ENCODE results near the gene PDE4A.

The PDE4A gene

GRCh38 chr19:10505583-10506229, 85.4 kb downstream of the PDE4A start:
- Histone ChIP-seq H3K9ac (ENCODE audit: low read depth, low read length) (no peak overlapping the region), H3K36me3 (ENCODE audit: insufficient read depth, low read depth, low read length) (no peaks in the 10 kb centered on the region), H3K4me3 (ENCODE audit: low read length) (no peak overlapping the region), H3K9me3 (ENCODE audit: insufficient read depth, low read depth, low read length) (no peaks in the 10 kb centered on the region), H3K27me3 (ENCODE audit: insufficient read depth, low read length) (no peaks in the 10 kb centered on the region), H3K27ac (ENCODE audit: low read length) (no peak overlapping the region), H3K4me1 (ENCODE audit: insufficient read depth, low read length) (peaks cover 6% of the 10 kb centered on the region; the same call in 1 of the 2 replicates)

- H3K4me3 ChIP-seq (ENCODE audit: low read length), result no peak overlapping the region
- H3K27me3 ChIP-seq (ENCODE audit: insufficient read depth, low read length), result peaks cover 13% of the 10 kb centered on the region
- H3K36me3 ChIP-seq (ENCODE audit: insufficient read depth, low read depth, low read length), result no peaks in the 10 kb centered on the region
- no peak overlapping the region for H3K27ac ChIP-seq (ENCODE audit: low read length)
- H3K9me3 ChIP-seq (ENCODE audit: insufficient read depth, low read depth, low read length), result no peaks in the 10 kb centered on the region
- peaks cover 3% of the 10 kb centered on the region; the same call in 1 of the 2 replicates for H3K4me1 ChIP-seq (ENCODE audit: insufficient read depth, low read length)
- no peak overlapping the region for H3K9ac ChIP-seq (ENCODE audit: low read depth, low read length)
Measured at GRCh38 chr19:10508036-10508435, 87.7 kb downstream of the PDE4A start.

GRCh38 chr19:10508707-10509106, 88.4 kb downstream of the PDE4A start:
- Histone ChIP-seq H3K4me1 (ENCODE audit: insufficient read depth, low read length) (peaks cover 3% of the 10 kb centered on the region; the same call in 1 of the 2 replicates), H3K4me3 (ENCODE audit: low read length) (no peak overlapping the region), H3K27me3 (ENCODE audit: insufficient read depth, low read length) (peaks cover 20% of the 10 kb centered on the region), H3K9me3 (ENCODE audit: insufficient read depth, low read depth, low read length) (no peaks in the 10 kb centered on the region), H3K9ac (ENCODE audit: low read depth, low read length) (no peak overlapping the region), H3K36me3 (ENCODE audit: insufficient read depth, low read depth, low read length) (no peaks in the 10 kb centered on the region), H3K27ac (ENCODE audit: low read length) (no peak overlapping the region)

GRCh38 chr19:10510301-10510802, 90.0 kb downstream of the PDE4A start:
- Histone ChIP-seq H3K27me3 (ENCODE audit: insufficient read depth, low read length) (peaks cover 36% of the 10 kb centered on the region), H3K4me3 (ENCODE audit: low read length) (no peak overlapping the region), H3K4me1 (ENCODE audit: insufficient read depth, low read length) (peaks cover 3% of the 10 kb centered on the region; the same call in 1 of the 2 replicates), H3K27ac (ENCODE audit: low read length) (no peak overlapping the region), H3K36me3 (ENCODE audit: insufficient read depth, low read depth, low read length) (no peaks in the 10 kb centered on the region), H3K9ac (ENCODE audit: low read depth, low read length) (no peak overlapping the region), H3K9me3 (ENCODE audit: insufficient read depth, low read depth, low read length) (no peaks in the 10 kb centered on the region)

GRCh38 chr19:10513223-10513622, 92.9 kb downstream of the PDE4A start:
- Histone ChIP-seq H3K4me3 (ENCODE audit: low read length) (no peak overlapping the region), H3K9ac (ENCODE audit: low read depth, low read length) (no peak overlapping the region), H3K36me3 (ENCODE audit: insufficient read depth, low read depth, low read length) (no peaks in the 10 kb centered on the region), H3K9me3 (ENCODE audit: insufficient read depth, low read depth, low read length) (no peaks in the 10 kb centered on the region), H3K27me3 (ENCODE audit: insufficient read depth, low read length) (peaks cover 65% of the 10 kb centered on the region), H3K4me1 (ENCODE audit: insufficient read depth, low read length) (peaks cover 6% of the 10 kb centered on the region; the same call in 1 of the 2 replicates), H3K27ac (ENCODE audit: low read length) (no peak overlapping the region)

GRCh38 chr19:10514211-10515145, 94.1 kb downstream of the PDE4A start:
- Histone ChIP-seq H3K4me3 (ENCODE audit: low read length) (peak overlapping the region; percentile 48), H3K9ac (ENCODE audit: low read depth, low read length) (no peak overlapping the region), H3K27ac (ENCODE audit: low read length) (no peak overlapping the region), H3K9me3 (ENCODE audit: insufficient read depth, low read depth, low read length) (no peaks in the 10 kb centered on the region), H3K27me3 (ENCODE audit: insufficient read depth, low read length) (peaks cover 77% of the 10 kb centered on the region), H3K4me1 (ENCODE audit: insufficient read depth, low read length) (peaks cover 7% of the 10 kb centered on the region; the same call in 1 of the 2 replicates), H3K36me3 (ENCODE audit: insufficient read depth, low read depth, low read length) (no peaks in the 10 kb centered on the region)

- H3K9ac ChIP-seq (ENCODE audit: low read depth, low read length), result no peak overlapping the region
Measured at GRCh38 chr19:10516064-10516385, 95.7 kb downstream of the PDE4A start.

GRCh38 chr19:10516671-10517286, 96.4 kb downstream of the PDE4A start:
- Histone ChIP-seq H3K9ac (ENCODE audit: low read depth, low read length) (no peak overlapping the region), H3K27ac (ENCODE audit: low read length) (no peak overlapping the region), H3K27me3 (ENCODE audit: insufficient read depth, low read length) (peaks cover 87% of the 10 kb centered on the region), H3K4me3 (ENCODE audit: low read length) (peak overlapping the region; percentile 65), H3K9me3 (ENCODE audit: insufficient read depth, low read depth, low read length) (no peaks in the 10 kb centered on the region), H3K36me3 (ENCODE audit: insufficient read depth, low read depth, low read length) (no peaks in the 10 kb centered on the region), H3K4me1 (ENCODE audit: insufficient read depth, low read length) (0 out of 2 replicates have a peak, but pooled peaks cover 4% of the 10 kb centered on the region)

More at GRCh38 chr19:10516064-10516385, 95.7 kb downstream of the PDE4A start:
- H3K4me3 ChIP-seq (ENCODE audit: low read length), result no peak overlapping the region
- no peak overlapping the region for H3K27ac ChIP-seq (ENCODE audit: low read length)
- H3K9me3 ChIP-seq (ENCODE audit: insufficient read depth, low read depth, low read length), result no peaks in the 10 kb centered on the region
- H3K36me3 ChIP-seq (ENCODE audit: insufficient read depth, low read depth, low read length), result no peaks in the 10 kb centered on the region
- peaks cover 87% of the 10 kb centered on the region for H3K27me3 ChIP-seq (ENCODE audit: insufficient read depth, low read length)
- H3K4me1 ChIP-seq (ENCODE audit: insufficient read depth, low read length), result 0 out of 2 replicates have a peak, but pooled peaks cover 4% of the 10 kb centered on the region

- Histone ChIP-seq H3K4me1 (ENCODE audit: insufficient read depth, low read length) (0 out of 2 replicates have a peak, but pooled peaks cover 4% of the 10 kb centered on the region), H3K9ac (ENCODE audit: low read depth, low read length) (no peak within 1 kb of the TSS), H3K9me3 (ENCODE audit: insufficient read depth, low read depth, low read length) (no peaks in the 10 kb centered on the region), H3K4me3 (ENCODE audit: low read length) (peak within 1 kb of the TSS; percentile 65), H3K27me3 (ENCODE audit: insufficient read depth, low read length) (peaks cover 81% of the 10 kb centered on the region), H3K27ac (ENCODE audit: low read length) (no peak within 1 kb of the TSS), H3K36me3 (ENCODE audit: insufficient read depth, low read depth, low read length) (no peaks in the 10 kb centered on the region)
Measured at GRCh38 chr19:10517361-10517759, 97.0 kb downstream of the PDE4A start, which contains the start of gene S1PR5. S1PR5 (minus strand) TSS chr19:10517447; CDS start chr19:10515011, 2,436 bp downstream.

- Histone ChIP-seq H3K27me3 (ENCODE audit: insufficient read depth, low read length) (peaks cover 75% of the 10 kb centered on the region), H3K36me3 (ENCODE audit: insufficient read depth, low read depth, low read length) (no peaks in the 10 kb centered on the region), H3K4me3 (ENCODE audit: low read length) (peak overlapping the region; percentile 65), H3K4me1 (ENCODE audit: insufficient read depth, low read length) (0 out of 2 replicates have a peak, but pooled peaks cover 4% of the 10 kb centered on the region), H3K9me3 (ENCODE audit: insufficient read depth, low read depth, low read length) (no peaks in the 10 kb centered on the region), H3K9ac (ENCODE audit: low read depth, low read length) (no peak overlapping the region), H3K27ac (ENCODE audit: low read length) (no peak overlapping the region)
Measured at GRCh38 chr19:10517760-10518443, 97.6 kb downstream of the PDE4A start.

Data from iPS-20b (cell line).